ENCODE data around the gene ABCC12. TPM values are rescaled to one million over a fixed set of nuclear protein-coding genes. Genes with fewer than 3 reads are reported as not detected.

The ABCC12 gene
- total and polyA plus RNA-seq, 8 donors = not detected

- Histone ChIP-seq H3K9me3 (no peaks in the 10 kb centered on the region), H3K4me3 (no peak overlapping the region), H3K27ac (no peak overlapping the region), H3K36me3 (no peaks in the 10 kb centered on the region), H3K4me1 (no peaks in the 10 kb centered on the region), H3K27me3 (no peaks in the 10 kb centered on the region)
- intact Hi-C loops (cut with DNase I) = loop anchor here in 2 of 3 donors (5.0 to 10.0 kb wide), 3 partner anchors 1121 to 1221 kb away; no protein-coding TSS in a partner anchor
- FAIRE-seq = no peak
- no peak for DNase-seq
- ATAC-seq = no peak
- 81 to 87% methylated on average over 4 of the region's 4 CpGs for WGBS, 2 donors
- TF ChIP-seq CTCF (IDR thresholded peaks at IDR 0.05) = no peak
Observed at GRCh38 chr16:48165961-48166578, 10.3 kb upstream of the ABCC12 start.

- DNase-seq = peak; percentile 41 to 86 (median 74)
- 11 to 15% methylated on average over 16 of the region's 16 CpGs for WGBS, 2 donors
- FAIRE-seq = no peak
- Histone ChIP-seq H3K36me3 (no peaks in the 10 kb centered on the region), H3K27me3 (no peaks in the 10 kb centered on the region), H3K9me3 (no peaks in the 10 kb centered on the region), H3K4me1 (no peaks in the 10 kb centered on the region), H3K4me3 (no peak overlapping the region), H3K27ac (no peak overlapping the region)
- TF ChIP-seq CTCF (IDR thresholded peaks at IDR 0.05) = peak; percentile 62 to 75 (median 71)
- intact Hi-C loops (cut with DNase I) = loop anchor here in 2 of 3 donors (5.0 to 10.0 kb wide), 3 partner anchors 1120 to 1220 kb away; no protein-coding TSS in a partner anchor
- ATAC-seq = peak; percentile 95 to 99 (median 96)
Observed at GRCh38 chr16:48164907-48165715, 9.3 kb upstream of the ABCC12 start.

GRCh38 chr16:48162839-48163410 lies 7.1 kb upstream of the ABCC12 start:
- Histone ChIP-seq H3K36me3 (no peaks in the 10 kb centered on the region), H3K27ac (no peak overlapping the region), H3K4me3 (no peak overlapping the region), H3K4me1 (no peaks in the 10 kb centered on the region), H3K9me3 (no peaks in the 10 kb centered on the region), H3K27me3 (no peaks in the 10 kb centered on the region)
- FAIRE-seq (no peak), DNase-seq (no peak), ATAC-seq (no peak)
- intact Hi-C loops (cut with DNase I) = loop anchor here in 2 of 3 donors (10.0 kb wide), 2 partner anchors 1118 to 1218 kb away; no protein-coding TSS in a partner anchor
- no peak for TF ChIP-seq CTCF (IDR thresholded peaks at IDR 0.05)
- WGBS, 2 donors = 75 to 81% methylated on average over 9 of the region's 9 CpGs

GRCh38 chr16:48161906-48162305 lies 6.1 kb upstream of the ABCC12 start:
- 55 to 63% methylated on average over 4 of the region's 4 CpGs for WGBS, 2 donors
- TF ChIP-seq CTCF (IDR thresholded peaks at IDR 0.05) = no peak
- Histone ChIP-seq H3K4me1 (no peaks in the 10 kb centered on the region), H3K36me3 (no peaks in the 10 kb centered on the region), H3K27ac (no peak overlapping the region), H3K9me3 (no peaks in the 10 kb centered on the region), H3K4me3 (no peak overlapping the region), H3K27me3 (no peaks in the 10 kb centered on the region)
- FAIRE-seq (no peak), DNase-seq (no peak), ATAC-seq (no peak)
- intact Hi-C loops (cut with DNase I) = loop anchor here in 2 of 3 donors (10.0 kb wide), 2 partner anchors 1117 to 1217 kb away; no protein-coding TSS in a partner anchor

All from pancreas (tissue), 10 donors.